Measurements from ENCODE around the gene STARD13.

STARD13 gene

DNA sequence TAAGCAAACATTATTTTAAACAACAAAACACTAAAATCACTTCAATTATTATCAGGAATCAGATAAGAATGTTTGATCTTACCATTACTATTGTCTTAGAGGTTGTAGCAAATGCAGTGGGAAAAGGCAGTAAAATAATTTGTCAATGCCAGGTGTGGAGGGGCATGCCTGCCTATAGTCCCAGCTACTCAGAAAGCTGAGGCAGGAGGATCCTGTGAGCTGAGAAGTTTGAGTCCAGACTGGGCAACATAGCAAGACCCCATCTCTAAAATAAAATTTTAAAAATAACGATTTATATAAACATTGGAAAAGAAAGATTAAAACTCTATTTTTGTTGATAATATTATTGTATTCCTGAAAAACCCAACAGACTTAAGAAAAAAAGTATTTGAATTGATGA is 202.5 kb downstream of the STARD13 start:
- DNase-seq: no peak

GRCh38 chr13:33081666-33082065 is 203.9 kb downstream of the STARD13 start:
- DNase-seq: no peak

GRCh38 chr13:33080972-33081590 is 204.5 kb downstream of the STARD13 start:
- DNase-seq: no peak

DNA sequence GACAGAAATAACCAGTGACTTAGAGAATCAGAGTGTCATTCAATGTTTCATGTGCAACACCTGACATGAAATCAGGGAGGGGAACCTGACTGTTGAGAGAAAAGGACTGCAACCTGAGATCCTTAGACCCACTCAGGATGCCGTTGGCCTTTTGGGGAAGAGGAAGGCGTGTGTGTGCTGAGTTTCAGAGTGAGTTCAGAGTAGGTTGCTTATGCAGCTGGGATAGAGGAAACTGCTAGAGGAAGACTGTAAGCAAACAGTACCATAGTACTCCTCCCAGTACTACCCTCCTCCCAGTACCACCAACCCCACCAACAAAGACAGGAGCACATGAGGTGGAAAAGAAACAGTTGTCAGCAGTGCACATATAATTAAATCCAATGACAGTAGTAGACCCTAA is 205.6 kb downstream of the STARD13 start:
- DNase-seq: no peak

DNA sequence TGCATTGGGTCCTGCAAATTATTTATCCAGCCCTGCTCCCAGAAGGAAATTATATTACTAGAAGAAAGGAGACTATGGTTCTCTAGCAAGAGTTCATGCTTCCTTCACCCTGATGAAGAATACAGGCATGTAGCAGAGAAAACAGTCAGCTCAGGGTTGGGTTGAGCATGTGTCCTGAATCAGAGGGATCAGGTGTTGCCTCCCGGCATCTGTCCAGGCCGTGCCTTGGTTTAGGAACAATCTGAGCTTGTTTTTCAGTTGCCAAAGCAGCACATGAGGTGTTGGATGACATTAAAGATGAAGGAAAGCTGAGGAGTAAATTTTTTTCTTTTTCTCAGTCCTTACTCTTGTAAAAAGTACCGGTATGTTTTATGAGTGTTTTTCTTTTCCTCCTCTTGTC is 207.3 kb downstream of the STARD13 start:
- DNase-seq: no peak

GRCh38 chr13:33076001-33076992 is 209.3 kb downstream of the STARD13 start:
- DNase-seq: no peak

- no peak for DNase-seq
Observed at GRCh38 chr13:33073338-33073737, 212.2 kb downstream of the STARD13 start.

DNA sequence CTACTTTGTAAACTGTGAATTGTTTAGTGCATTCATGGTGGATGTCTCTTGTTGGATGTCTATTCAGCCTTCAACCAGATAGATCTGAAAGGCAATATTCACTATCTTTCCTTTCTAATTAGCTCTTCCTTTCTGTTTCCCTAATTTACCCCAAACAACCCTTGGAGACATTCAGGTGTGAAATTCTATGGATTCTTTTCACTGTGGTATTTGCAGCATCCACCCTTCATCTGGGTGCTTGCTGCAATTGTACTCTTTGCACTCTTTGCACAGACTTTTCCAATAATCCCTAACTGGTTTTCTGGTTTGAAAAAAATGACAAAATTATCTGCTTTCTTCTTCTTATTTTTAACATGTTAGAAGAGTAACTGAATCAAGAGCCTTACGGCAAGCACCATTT is 212.8 kb downstream of the STARD13 start:
- DNase-seq: no peak

DNA sequence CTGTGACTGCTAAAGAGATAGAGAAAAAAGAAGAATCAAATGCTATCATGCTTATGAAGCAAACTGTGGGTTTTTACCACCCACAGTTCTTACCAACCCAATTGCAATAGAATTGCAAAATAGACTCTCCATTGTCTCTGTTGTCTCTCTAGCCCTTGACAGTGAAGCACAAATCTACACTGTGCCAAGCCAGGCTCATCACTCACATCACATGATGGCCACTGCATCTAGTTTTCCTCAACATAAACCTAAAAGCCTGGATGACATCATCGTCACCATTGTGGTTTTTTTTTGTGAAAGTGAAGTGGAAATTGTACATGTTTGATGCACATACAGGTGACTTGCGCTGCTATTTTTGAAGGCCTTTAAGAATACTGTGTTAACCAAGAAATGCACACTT is 213.3 kb downstream of the STARD13 start:
- no peak for DNase-seq

DNA sequence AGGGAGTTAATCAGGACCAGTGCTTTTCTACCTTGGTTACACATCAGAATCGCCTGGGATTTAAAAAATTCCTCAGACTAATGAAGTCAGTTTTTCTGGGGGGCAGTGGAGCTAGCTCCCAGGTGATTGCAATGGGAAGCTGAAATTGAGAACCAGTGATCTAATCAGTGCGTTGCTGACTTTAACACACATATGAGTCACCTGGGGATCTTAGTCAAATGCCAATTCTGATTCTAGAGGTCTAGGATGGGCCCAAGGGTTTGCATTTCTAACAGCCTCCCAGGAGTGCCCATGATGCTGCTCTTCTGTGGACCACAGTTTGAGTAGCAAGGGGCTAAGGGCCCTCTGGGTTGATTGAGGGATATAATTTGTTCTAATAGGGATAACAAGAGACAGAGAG is 214.8 kb downstream of the STARD13 start:
- no peak for DNase-seq

- DNase-seq: no peak
Observed at GRCh38 chr13:33069365-33069764, 216.2 kb downstream of the STARD13 start.

DNA sequence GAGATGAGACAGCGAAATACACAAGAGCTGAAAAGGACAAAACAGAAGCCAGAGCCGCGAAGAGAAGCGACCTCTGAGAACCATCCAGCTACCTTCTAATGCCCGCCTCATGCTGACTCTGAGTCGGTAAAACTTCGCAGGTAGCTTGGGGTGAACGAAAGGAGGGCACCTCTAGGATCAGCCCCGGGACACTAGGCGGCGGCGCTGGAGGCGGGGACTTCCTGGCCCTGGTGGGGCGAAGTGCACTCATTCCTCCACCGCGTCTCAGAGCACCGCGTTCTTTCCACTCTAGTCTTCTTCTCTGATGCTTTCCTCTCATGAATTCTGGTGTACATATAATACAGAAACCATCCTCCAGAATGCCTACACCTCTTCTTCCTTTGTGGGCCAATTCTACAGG is 219.2 kb downstream of the STARD13 start:
- no peak for DNase-seq

DNA sequence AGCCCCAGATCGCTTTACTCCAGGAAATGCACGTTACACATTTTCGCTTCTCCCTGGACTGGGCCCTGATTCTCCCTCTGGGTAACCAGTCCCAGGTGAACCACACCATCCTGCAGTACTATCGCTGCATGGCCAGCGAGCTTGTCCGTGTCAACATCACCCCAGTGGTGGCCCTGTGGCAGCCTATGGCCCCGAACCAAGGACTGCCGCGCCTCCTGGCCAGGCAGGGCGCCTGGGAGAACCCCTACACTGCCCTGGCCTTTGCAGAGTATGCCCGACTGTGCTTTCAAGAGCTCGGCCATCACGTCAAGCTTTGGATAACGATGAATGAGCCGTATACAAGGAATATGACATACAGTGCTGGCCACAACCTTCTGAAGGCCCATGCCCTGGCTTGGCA is 224.7 kb downstream of the STARD13 start:
- no peak for DNase-seq

- DNase-seq: no peak
Observed at GRCh38 chr13:33058776-33059327, 226.7 kb downstream of the STARD13 start.

- no peak for DNase-seq
Observed at GRCh38 chr13:33057019-33057780, 228.4 kb downstream of the STARD13 start.

DNA sequence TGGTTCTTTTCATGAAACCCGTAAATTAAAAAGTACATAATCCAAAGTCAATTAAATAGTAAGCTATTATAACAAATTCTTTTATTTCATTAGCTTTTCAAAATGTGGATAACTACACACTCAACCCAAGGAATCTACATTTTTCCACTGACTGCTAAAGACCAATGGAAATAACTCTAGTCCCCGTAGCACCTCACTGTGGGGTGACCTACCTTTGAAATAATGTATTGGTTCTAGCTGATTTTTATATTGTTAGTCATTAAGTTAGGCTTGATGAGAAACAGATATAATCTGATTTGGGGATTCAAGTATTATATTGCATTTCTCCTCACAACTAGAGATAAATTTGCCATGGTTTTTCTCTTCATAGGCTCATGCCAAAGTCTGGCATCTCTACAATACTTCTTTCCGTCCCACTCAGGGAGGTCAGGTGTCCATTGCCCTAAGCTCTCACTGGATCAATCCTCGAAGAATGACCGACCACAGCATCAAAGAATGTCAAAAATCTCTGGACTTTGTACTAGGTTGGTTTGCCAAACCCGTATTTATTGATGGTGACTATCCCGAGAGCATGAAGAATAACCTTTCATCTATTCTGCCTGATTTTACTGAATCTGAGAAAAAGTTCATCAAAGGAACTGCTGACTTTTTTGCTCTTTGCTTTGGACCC is 232.0 kb downstream of the STARD13 start:
- peak; percentile 35 for DNase-seq
